UCSD-AML1 (cell line): Measurements from ENCODE around the gene MACROD1.
"Not testable (repeated sequence)": the region's sequence is repeated elsewhere in the genome, so short reads cannot be mapped to it uniquely, and the experiment has no call there.

Source experiments
- DNase-seq: peaks from one replicate; lab custom pipeline; 2025; ENCODE audit not compliant: unreplicated experiment; lab: John Stamatoyannopoulos, UW

MACROD1 gene

DNA sequence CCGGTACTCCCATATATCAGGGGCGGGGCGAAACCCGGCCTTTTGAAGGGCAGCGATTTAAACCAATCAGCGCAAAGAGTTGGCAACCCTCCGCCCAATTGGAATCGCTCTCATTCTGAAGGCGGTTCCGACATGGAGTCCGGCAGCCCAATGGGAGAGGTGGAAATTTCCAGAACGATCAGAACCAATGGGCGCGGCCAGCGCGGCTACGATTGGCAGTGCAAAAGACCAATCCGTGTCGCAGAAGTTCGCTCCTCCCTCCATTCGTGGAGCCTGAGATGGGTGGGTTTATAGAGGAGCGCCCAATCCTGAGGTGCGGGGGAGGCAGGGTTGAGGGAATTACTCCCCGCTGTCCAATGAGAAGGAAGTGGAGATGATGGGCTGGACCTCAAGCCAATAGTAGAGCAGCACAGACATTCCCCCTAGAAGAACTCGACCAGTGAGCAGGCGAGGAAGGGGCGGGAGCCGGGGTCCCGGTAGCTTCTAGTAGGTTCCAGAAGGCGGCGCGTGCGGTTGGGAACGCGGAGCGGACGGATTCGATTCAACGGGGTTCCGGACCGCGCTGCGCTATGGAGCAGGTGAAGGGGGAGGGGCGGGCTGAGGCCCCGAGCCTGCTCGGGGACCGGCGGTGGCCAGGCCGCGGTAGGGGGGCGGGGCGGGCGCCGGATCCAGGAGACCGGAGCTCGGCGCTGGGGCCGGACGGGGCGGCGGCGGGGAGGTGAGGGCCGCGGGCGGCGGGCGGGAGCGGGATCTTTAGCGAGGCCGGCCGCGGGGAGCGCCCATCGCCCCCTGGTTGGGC lies 20.0 kb upstream of the MACROD1 start, which contains the start of gene STIP1:
TSS of gene STIP1 (plus strand) at position 479 of the 799 bp plus-strand sequence. CDS start at position 570, 91 bp downstream.
- DNase-seq = peak; percentile 99

DNA sequence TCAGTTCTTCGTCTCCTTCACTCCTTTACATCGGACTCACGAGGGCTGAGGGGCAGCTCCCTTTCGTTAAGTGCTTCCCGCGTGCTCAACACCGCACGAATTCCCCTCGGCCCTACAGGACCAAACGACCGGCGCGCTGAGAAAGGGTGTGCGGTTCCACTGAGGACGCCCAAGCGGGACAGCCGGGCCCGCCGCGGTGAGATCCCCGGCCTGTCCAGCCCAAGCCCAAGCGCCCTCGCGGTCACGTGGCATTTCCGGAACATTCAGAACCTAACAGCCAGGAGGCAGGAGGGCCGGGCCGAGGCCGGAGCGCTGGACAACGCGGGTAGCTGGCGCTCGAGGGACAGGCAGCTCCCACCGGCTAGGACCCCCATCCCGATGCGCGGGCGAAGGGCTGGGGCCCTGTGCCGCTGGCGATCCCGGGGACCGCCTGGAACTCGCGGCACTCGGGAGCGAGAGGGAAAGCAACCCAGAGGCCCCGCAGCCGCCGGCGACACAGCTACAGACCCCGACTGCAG lies 19.3 kb upstream of the MACROD1 start:
- no peak for DNase-seq

DNA sequence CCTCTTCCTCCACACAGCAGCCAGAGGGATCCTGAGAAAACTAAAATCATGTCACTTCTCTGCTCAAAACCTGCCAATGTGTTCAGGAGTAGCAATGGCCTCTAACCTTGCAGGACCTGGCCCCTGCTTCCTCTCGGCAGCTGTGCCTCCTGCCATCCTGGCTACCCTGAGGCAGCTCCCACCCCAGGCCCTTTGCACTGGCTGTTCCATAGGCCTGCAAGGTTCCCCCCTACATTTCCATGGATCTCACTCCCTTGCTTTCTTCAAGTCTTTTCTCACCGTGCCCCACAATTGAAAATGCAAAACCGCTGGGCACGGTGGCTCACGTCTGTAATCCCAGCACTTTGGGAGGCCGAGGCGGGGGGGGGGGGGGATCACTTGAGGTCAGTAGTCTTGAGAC lies 18.0 kb upstream of the MACROD1 start:
- no peak for DNase-seq

DNA sequence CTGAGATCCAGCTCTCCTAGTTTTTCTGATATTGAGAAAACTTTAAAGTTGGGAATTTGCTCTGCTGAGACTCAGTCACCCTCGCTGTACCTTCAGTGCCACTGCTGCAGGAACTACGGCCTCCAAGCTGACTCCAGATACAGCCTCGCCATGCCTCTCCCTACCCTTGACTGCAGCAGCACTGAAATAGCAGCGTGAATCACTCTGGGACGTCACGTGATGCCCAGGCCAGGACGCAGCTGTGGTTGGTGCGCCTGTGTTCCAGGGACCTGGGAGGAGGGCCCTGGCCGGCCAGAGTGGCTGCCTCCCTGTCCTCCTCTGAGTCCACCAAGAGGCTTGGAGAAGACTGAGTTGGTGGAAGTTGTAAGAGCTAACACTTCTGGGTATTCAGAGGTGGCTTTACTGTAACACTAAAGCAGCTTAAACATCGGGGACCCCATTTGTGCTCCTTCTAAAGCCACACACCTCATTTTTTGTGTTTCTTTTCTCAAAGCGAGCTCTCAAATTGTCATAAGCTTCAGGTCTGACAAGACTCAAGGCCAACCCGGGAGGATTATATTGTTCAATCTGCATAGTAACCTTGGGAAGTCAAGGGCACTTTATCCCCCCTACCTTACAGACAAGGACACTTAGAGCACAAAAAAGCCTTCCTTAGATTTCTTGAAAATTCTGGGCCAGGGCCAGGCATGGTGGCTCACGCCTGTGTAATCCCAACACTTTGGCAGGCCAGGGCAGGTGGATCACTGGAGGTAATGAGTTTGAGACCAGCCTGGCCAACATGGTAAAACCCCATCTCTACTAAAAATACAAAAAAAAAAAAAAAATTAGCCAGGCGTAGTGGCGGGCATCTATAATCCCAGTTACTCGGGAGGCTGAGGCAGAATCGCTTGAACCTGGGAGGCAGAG lies 15.8 kb upstream of the MACROD1 start:
- peak; percentile 82 for DNase-seq

DNA sequence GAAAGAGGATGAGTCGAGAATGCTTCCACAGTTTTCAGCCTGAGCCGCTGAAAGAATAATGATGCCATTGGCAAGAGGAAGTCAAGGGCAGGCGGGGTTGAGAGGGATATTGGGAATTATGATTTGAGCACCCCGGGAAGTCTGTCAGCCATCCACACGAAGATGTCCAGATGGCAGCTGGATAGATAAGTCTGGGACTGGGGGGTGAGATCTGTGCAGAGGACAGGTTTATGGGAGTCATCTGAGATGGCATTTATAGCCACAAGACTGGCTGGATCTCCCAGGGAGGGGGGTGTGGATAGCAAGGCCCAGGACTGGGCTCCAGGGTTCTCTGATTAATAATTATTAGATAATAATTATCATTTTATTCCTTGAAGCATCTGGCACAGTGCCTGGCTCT lies 15.0 kb upstream of the MACROD1 start:
- no peak for DNase-seq

- DNase-seq = no peak
Observed at GRCh38 chr11:64178951-64179639, 13.2 kb upstream of the MACROD1 start.

- no peak for DNase-seq
Observed at GRCh38 chr11:64178203-64178602, 12.3 kb upstream of the MACROD1 start.

GRCh38 chr11:64176751-64177150 lies 10.8 kb upstream of the MACROD1 start:
- no peak for DNase-seq

- DNase-seq = no peak
Observed at GRCh38 chr11:64173616-64174355, 7.9 kb upstream of the MACROD1 start.

- no peak for DNase-seq
Observed at GRCh38 chr11:64170419-64170818, 4.5 kb upstream of the MACROD1 start.

GRCh38 chr11:64165481-64165841 lies 452 bp downstream of the MACROD1 start:
- DNase-seq = peak; percentile 50

GRCh38 chr11:64164392-64165312 lies 1.3 kb downstream of the MACROD1 start:
- DNase-seq = no peak

- DNase-seq = no peak
Observed at GRCh38 chr11:64163951-64164350, 2.0 kb downstream of the MACROD1 start.

- not testable (repeated sequence) for DNase-seq
Observed at GRCh38 chr11:64162769-64163168, 3.1 kb downstream of the MACROD1 start.

DNA sequence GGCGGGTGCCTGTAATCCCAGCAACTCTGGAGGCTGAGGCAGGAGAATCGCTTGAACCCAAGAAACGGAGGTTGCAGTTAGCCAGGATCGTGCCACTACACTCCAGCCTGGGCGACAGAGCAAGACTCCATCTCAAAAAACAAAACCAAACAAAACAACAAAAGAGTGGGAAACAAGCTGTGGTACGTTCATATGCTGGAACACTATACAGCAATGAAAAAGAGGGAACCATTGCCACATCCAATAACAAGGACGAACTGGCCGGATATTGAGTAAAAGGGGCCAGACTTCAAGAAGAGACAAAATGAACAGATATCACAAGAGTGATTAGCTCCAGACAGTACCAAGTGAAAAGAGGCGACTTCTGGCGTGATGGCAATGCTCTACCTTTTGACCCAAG lies 4.9 kb downstream of the MACROD1 start:
- no peak for DNase-seq

DNA sequence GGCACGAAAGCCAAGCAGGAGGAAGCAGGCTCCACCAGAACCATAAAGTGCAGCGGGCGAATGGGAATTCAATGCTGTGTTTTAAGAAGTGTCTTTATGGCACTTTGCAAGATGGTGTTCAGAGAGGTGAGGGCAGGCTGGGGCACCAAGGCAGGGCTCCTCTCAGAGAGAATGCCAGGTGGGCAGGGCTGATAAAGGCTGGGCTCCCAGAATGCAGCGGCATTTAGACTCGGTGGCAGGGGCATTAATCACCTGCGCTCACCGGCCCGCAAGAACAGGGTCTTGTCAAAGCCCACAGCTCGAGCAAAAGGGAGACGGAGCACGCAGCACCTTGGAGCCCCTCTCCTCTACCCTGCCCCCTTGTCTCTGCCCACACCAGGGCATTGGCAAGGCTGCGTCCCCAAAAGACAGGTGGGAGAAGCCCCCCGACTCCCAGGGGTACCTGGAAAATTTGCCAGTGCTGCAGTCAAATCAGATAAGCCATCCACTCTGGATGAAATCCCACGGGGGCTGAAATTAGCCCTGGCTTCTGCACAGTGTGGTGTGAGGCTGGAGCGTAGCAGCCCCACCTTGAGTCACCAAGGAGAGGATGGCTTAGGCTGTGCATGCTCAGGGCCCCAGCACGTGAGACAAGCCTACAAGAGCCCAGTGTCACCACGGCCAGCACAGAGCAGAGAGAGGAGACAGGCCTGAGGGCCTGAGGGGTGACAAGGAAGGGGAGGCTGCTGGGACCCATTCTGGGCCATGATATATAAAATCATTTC lies 8.1 kb downstream of the MACROD1 start:
- DNase-seq = no peak

- DNase-seq = no peak
Observed at GRCh38 chr11:64156235-64157011, 9.5 kb downstream of the MACROD1 start.

GRCh38 chr11:64153812-64154211 lies 12.1 kb downstream of the MACROD1 start:
- DNase-seq = no peak
